Suppressor macrophage (primary cell): ENCODE measurements around the gene SLC6A11.
A peak's percentile ranks its signal among the peaks of the same experiment; 100 is the strongest.

Experiments used
- DNase-seq, 4 experiments: peaks; one replicate each; pipeline ENCODE4 v3.0.0-alpha.2; 2020 to 2022

Gene SLC6A11

GRCh38 chr3:10841100-10841499 is 25.1 kb downstream of the SLC6A11 start:
- no peak for DNase-seq

GRCh38 chr3:10843378-10843777 is 27.4 kb downstream of the SLC6A11 start:
- DNase-seq: no peak

GRCh38 chr3:10845001-10845761 is 29.2 kb downstream of the SLC6A11 start:
- DNase-seq: peak; percentile 84 to 92 (median 89)

- peak; percentile 84 to 95 (median 90) for DNase-seq
These were observed 30.0 kb downstream of the SLC6A11 start for GRCh38 chr3:10845839-10846656.

- DNase-seq: no peak
These were observed 30.6 kb downstream of the SLC6A11 start for GRCh38 chr3:10846657-10846975.

GRCh38 chr3:10848261-10848660 is 32.2 kb downstream of the SLC6A11 start:
- DNase-seq: peak in 2 of 4 experiments; percentile 22 to 27

- no peak for DNase-seq
These were observed 36.2 kb downstream of the SLC6A11 start for GRCh38 chr3:10852066-10852808.

- DNase-seq: peak in 1 of 4 experiments; percentile 11
These were observed 39.2 kb downstream of the SLC6A11 start for GRCh38 chr3:10855083-10855870.

- DNase-seq: peak in 1 of 4 experiments; percentile 22
These were observed 40.0 kb downstream of the SLC6A11 start for GRCh38 chr3:10855871-10856662.

GRCh38 chr3:10857235-10857634 is 41.2 kb downstream of the SLC6A11 start:
- no peak for DNase-seq

- no peak for DNase-seq
These were observed 42.1 kb downstream of the SLC6A11 start for GRCh38 chr3:10858091-10858490.

- DNase-seq: peak in 3 of 4 experiments; percentile 16 to 55 (median 47)
These were observed 51.4 kb downstream of the SLC6A11 start for GRCh38 chr3:10867384-10867783.

GRCh38 chr3:10869460-10869859 is 53.4 kb downstream of the SLC6A11 start:
- no peak for DNase-seq

GRCh38 chr3:10870296-10870695 is 54.3 kb downstream of the SLC6A11 start:
- DNase-seq: no peak

- DNase-seq: no peak
These were observed 57.4 kb downstream of the SLC6A11 start for GRCh38 chr3:10873415-10873814.

- DNase-seq: no peak
These were observed 59.9 kb downstream of the SLC6A11 start for GRCh38 chr3:10875914-10876313.

- no peak for DNase-seq
These were observed 60.6 kb downstream of the SLC6A11 start for GRCh38 chr3:10876661-10877060.

- DNase-seq: no peak
These were observed 66.8 kb downstream of the SLC6A11 start for GRCh38 chr3:10882851-10883250.

GRCh38 chr3:10883478-10884234 is 67.6 kb downstream of the SLC6A11 start:
- DNase-seq: peak; percentile 30 to 64 (median 50)

- DNase-seq: no peak
These were observed 71.0 kb downstream of the SLC6A11 start for GRCh38 chr3:10887015-10887414.
